Astrocyte of the cerebellum (primary cell): ENCODE measurements around the gene ARHGAP22.

Experiments used
- DNase-seq: peaks from one replicate; pipeline ENCODE4 v3.0.0-alpha.2; 2011; ENCODE audit warnings: low read depth
- H3K4me3 ChIP-seq: 2 replicates; pipeline ENCODE4 v1.5.1; 2011; ENCODE audit warnings: mild to moderate bottlenecking, low read depth, low read length, moderate library complexity
- CTCF ChIP-seq: IDR thresholded peaks from 2 replicates; pipeline ENCODE4 v1.5.1; 2012; ENCODE audit warnings: low read length, low read depth, moderate library complexity, mild to moderate bottlenecking; ENCODE audit errors: missing control alignments
- in situ Hi-C: cut with HindIII; loops from 2 replicates; pipeline ENCODE4 v1.10.0; 2017; ENCODE audit warnings: low sequenced_read_pairs

ARHGAP22 gene

GRCh38 chr10:48547981-48548380 is 56.9 kb downstream of the ARHGAP22 start:
- no peak overlapping the region for H3K4me3 ChIP-seq
- TF ChIP-seq CTCF, result no peak
- DNase-seq, result no peak
- in situ Hi-C loops, result no loop called here

GRCh38 chr10:48547061-48547895 is 57.6 kb downstream of the ARHGAP22 start:
- H3K4me3 ChIP-seq, result no peak overlapping the region
- in situ Hi-C loops, result no loop called here
- TF ChIP-seq CTCF, result no peak
- no peak for DNase-seq

- in situ Hi-C loops, result no loop called here
- DNase-seq, result no peak
- no peak for TF ChIP-seq CTCF
- no peak overlapping the region for H3K4me3 ChIP-seq
Observed at GRCh38 chr10:48545462-48546145, 59.3 kb downstream of the ARHGAP22 start.

- in situ Hi-C loops, result no loop called here
Observed at GRCh38 chr10:48543182-48543844, 61.6 kb downstream of the ARHGAP22 start.

GRCh38 chr10:48542471-48543181 is 62.2 kb downstream of the ARHGAP22 start:
- no peak overlapping the region for H3K4me3 ChIP-seq
- DNase-seq, result no peak
- in situ Hi-C loops, result no loop called here
- TF ChIP-seq CTCF, result no peak

More at GRCh38 chr10:48543182-48543844, 61.6 kb downstream of the ARHGAP22 start:
- no peak overlapping the region for H3K4me3 ChIP-seq
- no peak for DNase-seq
- no peak for TF ChIP-seq CTCF

- in situ Hi-C loops, result no loop called here
- no peak overlapping the region for H3K4me3 ChIP-seq
- DNase-seq, result no peak
- no peak for TF ChIP-seq CTCF
Observed at GRCh38 chr10:48541144-48541795, 63.6 kb downstream of the ARHGAP22 start.
